HG02840 (cell line): ENCODE results near the gene LRRC37B.
"Not testable (repeated sequence)": the region's sequence is repeated elsewhere in the genome, so short reads cannot be mapped to it uniquely, and the experiment has no call there.

Experiments
- ATAC-seq: cut with Tn5 transposase; IDR thresholded peaks from one replicate; pipeline ENCODE4 v1.9.1; 2021; ENCODE audit warnings: mild to moderate bottlenecking, moderate library complexity, moderate number of reproducible peaks; ENCODE audit not compliant: unreplicated experiment, low FRiP score

The LRRC37B gene

GRCh38 chr17:32006957-32007462, at the start of gene LRRC37B:
Gene LRRC37B (plus strand): TSS chr17:32007383. CDS start chr17:32021393, 14,010 bp downstream.
- ATAC-seq = peak; percentile 71

- not testable (repeated sequence) for ATAC-seq
These were observed 43.1 kb upstream of the LRRC37B start for GRCh38 chr17:31964131-31964530.

DNA sequence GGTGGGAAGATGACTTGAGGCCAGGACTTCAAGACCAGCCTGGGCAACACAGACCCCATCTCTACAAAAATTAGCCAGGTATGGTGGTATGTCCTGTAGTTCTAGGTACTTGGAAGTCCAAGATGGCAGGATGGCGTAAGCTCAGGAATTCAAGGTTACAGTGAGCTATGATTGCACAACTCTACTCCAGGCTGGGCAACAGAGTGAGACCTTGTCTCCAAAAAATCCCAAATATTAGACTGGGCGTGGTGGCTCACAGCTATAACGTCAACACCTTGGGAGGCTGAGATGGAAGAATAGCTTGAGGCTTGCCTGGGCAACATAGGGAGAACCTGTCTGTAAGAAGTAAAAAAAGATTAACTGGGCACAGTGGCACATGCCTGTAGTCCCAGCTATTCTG, 39.5 kb upstream of the LRRC37B start:
- no peak for ATAC-seq

- ATAC-seq = not testable (repeated sequence)
These were observed 36.8 kb upstream of the LRRC37B start for GRCh38 chr17:31970416-31970815.

DNA sequence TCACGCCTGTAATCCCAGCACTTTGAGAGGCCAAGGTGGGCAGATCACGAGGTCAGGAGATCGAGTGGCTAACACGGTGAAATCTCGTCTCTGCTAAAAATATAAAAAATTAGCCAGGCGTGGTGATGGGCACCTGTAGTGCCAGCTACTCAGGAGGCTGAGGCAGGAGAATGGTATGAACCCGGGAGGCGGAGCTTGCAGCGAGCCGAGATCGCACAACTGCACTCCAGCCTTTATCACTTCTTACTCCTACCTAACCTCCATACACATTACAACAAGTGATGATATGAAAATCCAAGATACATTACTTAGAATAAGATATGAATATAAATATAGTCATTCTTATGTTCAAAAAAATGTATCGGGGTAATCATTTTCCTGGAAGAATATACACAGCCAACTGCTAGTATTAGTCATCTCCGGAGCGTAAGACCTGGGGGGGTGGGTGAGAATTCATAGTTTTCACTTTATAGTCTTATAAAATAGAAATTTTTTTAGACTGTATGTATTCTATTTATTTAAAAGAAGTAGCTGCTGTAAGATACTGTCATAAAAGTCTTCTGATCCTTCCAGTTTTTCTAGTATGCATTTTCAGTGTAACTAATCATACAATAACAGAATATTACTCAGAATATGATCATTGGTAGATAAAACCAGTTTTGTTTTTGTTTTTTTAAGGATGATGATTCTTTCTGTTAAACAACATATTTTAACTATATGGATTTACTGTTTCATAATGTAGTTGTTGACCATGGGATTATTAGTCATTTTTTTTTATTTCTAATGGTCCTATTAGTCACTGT, 32.7 kb upstream of the LRRC37B start:
- ATAC-seq = not testable (repeated sequence)

DNA sequence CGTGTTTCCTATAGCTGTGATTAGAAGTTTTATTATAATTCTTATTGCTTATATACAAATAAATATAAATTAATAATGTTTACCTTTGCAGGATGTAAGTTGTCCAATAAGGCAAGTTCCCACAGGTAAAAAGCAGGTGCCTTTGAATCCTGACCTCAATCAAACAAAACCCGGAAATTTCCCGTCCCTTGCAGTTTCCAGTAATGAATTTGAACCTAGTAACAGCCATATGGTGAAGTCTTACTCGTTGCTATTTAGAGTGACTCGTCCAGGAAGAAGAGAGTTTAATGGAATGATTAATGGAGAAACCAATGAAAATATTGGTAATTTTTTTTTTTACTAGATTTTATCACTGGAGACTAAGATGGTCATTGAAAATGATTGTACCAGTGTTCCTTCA, 31.8 kb upstream of the LRRC37B start:
- not testable (repeated sequence) for ATAC-seq

- ATAC-seq = not testable (repeated sequence)
These were observed 15.4 kb upstream of the LRRC37B start for GRCh38 chr17:31991821-31992220.

DNA sequence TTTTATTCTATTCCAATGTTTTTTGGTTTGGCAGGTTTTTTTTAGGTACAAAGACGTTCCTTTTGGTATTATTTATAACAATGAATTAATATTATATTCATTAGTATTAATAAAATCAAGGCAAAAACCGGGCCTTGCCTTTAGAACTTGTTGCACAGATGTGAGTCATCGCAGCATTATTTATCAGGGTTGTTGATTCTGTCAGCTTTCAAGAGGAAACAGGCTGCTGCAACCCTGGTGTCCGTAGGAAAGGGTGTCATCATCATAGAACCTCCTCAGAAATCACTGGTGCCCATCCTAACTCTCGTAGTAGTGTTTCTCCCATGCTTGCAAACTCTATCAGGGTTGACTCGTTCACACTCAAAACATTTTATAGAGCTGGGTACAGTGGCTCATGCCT, 10.2 kb upstream of the LRRC37B start:
- no peak for ATAC-seq

DNA sequence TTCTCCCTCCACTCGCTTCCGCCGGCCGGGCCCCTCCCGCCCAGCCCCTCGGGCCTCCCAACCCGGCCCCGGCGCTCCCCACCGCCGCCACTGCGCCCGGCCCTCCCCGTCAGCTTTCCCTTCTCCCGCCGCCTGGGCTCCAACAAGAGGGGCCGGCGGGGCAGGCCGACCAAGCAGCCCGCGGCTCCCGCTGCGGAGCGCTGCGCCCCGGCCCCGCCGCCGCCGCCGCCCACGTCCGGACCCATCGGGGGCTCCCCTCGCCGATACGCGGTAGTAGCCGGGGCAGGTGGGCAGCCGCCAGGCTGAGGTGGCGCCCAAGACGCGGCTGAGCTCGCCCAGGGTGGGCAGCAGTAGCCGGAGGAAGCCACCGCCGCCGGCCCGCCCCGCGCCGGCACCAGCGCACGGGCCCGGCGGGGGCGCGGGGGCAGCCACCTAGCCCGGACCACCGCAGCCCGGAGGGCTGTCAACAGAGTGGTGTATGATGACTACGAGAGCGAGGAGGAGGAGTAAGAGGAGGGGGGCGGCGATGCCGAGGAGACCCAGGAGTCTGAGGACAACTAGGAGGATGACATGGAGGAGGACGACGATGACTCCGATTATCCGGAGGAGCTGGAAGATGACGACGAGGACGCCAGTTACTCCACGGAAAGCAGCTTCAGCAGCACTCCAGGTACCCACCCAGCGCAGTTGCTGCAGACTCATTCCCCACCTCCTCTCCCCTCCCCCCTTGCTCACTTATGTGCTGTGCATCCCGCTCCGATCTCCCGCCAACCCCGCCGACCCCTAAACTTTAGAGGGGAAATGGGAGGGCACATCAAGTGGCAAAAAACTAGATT, 498 bp downstream of the LRRC37B start:
- ATAC-seq = peak; percentile 31

DNA sequence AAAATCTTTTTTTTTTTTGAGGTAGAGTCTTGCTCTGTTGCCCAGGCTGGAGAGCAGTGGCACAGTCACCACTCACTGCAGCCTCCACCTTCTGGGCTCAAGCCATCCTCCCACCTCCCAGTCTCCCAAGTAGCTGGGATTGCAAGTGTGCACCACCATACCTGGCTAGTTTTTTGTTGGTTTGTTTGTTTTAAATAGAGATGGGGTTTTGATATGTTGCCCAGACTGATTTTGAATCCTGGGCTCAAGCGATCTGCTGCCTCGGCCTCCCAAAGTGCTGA, 2.0 kb downstream of the LRRC37B start:
- no peak for ATAC-seq

GRCh38 chr17:32010114-32010513, 2.9 kb downstream of the LRRC37B start:
- ATAC-seq = no peak

DNA sequence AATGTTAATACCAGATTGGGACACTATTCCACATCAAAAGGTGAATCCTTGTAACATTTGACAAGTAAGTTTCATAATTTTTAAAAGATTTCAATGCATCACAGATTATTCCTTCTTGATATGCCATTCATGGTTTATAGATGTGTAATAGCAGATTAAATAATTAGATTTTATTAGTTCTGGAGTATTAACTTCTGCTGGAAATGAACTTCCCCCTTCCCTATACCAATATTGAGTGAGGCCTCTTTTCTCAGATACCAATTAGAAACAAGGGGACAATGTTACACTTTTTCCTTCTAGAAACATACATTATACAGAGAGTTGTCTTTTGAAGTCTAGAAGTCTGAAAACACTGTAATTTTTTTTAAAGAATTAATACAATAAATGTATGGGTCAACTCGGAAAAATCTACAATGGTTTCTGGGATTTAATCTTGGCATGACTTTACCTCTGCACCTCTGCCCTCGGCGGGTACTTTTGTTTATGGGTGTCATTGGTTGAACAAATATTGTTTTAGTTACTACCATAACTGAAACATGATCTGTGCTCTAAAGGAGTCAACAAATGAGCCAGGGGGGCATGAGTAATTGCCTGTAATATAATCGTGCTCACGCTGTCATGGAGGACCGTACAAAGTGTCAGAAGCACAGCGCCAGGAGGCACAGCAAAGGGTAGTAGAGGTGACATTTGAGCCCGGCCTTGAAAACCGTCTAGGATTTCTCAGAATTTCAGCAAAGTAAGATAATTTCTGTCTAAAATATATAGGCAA, 8.2 kb downstream of the LRRC37B start:
- no peak for ATAC-seq

DNA sequence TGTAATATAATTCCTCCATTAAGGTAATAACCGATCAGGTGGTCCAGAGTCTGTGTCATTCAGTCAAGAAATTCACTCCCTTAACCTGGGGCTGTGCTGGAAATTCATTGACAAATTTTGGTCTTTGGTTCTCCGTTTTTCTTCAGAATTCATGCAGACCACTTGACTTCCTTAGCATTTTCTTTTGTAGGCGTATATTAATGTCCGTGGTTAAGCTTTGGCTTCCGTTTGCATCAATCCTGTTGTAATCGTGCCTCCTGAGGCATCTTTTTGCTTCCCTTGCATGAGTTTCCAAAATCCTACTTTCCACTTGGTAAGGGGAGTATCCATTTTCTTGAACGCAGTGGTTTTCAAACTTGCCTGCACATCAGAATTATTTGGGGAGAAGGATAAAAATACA, 9.0 kb downstream of the LRRC37B start:
- ATAC-seq = no peak

DNA sequence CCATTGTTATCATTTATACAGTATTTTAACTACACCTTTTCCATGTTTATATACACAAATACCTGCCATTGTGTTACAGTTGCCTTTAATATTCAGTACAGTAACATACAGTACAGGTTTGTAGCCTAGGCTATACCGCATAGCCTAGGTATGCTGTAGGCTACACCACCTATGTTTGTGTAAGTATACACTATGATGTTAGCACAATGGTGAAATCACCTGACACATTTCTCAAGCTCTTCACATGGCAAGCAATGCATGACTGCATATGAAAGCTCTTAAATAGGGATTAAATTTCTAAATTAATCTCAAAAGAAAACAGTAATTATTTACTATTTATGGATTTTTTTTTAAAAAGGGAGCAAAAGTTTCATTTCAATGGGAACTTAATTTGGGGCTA, 12.0 kb downstream of the LRRC37B start:
- ATAC-seq = no peak

- no peak for ATAC-seq
These were observed 13.9 kb downstream of the LRRC37B start for GRCh38 chr17:32020943-32021614.

DNA sequence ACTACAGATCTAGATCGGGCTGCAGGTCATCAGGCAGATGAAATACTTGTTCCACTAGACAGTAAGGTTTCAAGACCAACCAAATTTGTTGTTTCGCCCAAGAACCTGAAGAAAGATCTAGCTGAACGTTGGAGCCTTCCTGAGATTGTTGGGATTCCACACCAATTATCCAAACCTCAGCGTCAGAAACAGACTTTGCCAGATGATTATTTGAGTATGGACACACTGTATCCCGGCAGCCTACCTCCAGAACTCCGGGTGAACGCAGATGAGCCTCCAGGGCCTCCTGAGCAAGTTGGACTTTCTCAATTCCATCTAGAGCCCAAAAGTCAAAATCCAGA, 14.4 kb downstream of the LRRC37B start:
- ATAC-seq = no peak

DNA sequence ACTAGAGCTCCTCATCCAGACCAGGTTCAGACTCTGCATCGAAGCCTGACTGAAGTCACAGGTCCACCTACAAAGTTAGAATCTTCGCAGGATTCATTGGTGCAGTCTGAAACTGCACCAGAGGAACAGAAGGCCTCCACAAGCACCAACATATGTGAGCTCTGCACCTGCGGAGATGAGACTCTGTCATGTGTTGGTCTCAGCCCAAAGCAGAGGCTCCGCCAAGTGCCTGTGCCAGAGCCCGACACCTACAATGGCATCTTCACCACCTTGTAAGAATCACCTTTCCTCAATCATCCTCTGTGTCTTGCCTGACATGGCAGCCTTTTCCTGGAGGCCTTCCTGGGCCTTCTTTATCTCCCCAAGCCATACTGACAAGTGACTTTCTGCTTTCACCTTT, 15.4 kb downstream of the LRRC37B start:
- ATAC-seq = not testable (repeated sequence)

GRCh38 chr17:32027271-32027670, 20.1 kb downstream of the LRRC37B start:
- ATAC-seq = not testable (repeated sequence)

DNA sequence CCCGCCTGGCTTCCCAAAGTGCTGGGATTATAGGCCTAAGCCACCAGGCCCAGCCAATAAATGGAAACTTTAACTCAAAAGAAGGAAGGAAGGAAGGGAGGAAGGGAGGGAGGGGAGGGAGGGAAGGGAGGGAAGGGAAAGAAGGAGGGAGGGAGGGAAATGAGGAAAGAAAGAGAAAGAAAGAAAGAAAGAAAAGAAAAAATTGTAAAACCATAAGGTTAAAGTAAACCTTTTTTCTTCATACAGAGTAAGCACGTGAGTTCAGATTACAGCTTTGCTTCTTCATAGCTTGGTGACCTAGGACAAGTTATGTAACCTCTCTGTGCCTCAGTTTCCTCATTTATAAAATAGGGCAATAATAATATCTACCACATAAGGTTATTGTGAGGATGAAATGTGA, 26.0 kb downstream of the LRRC37B start:
- ATAC-seq = no peak

DNA sequence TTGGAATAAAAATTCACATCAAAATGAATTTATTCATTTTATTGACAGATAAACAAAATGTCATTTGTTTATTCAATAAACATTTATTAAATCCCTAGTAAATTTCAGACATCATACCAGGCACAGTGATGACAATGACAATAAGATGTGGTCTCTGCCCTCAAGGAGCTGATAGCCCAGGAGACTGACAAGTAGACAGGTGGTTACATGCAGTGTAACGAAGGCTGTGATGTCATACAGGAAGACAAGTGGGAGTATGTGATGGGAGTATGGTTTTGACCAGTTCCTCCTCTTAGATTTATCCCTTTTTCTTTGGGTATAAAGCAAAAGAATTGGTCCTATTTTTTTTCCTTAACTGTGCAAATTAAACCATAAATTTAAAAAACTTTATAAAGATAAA, 26.6 kb downstream of the LRRC37B start:
- not testable (repeated sequence) for ATAC-seq
